NCI-H524 (cell line): ENCODE data around the gene RBPMS2.
A peak's percentile ranks its signal among the peaks of the same experiment; 100 is the strongest.

Experiments
- DNase-seq, 2 experiments: peaks; one replicate each; lab custom pipeline; 2025; lab: John Stamatoyannopoulos, UW

Gene RBPMS2

GRCh38 chr15:64782751-64783150 is 7.4 kb upstream of the RBPMS2 start:
- no peak for DNase-seq

GRCh38 chr15:64781299-64781698 is 5.9 kb upstream of the RBPMS2 start:
- DNase-seq = no peak

- DNase-seq = peak; percentile 38 to 80
Observed at GRCh38 chr15:64780600-64781156, 5.3 kb upstream of the RBPMS2 start.

DNA sequence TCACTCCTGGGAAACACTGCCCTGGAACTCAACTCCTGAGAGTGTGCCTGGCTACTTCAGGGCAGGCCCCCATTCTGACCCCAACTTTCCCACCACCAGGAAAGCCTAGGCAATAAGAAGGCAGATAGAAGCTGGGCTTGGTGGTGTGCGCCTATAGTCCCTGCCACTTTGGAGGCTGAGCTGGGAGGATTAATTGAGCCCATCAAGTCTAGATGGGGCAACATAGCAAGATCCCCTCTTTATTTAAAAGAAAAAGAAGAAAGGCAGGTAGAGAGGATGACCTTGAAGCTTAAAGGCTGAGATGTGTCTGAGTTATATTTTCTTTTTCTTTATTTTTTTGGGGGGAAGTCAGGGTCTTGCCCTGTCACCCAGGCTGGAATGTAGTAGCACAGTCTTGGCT is 4.2 kb upstream of the RBPMS2 start:
- DNase-seq = no peak

DNA sequence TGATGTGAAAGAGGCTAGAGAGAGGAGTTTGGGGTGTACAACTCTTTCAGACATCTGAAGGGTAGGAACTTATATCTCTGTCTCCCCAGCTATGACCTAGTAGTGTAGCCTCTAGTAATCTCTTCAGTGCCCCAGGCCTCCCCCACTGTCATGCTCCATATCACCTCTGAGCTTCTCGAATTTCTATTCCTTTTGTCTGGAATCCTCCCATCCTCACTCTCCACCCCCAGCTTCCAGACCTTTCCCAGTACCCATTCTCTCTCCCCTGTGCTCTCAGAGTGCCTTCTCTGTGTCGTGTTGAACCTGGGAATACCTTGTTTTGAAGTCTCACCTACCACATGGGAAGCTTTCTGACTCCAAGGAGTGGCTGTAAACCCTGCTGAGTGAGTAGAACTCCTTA is 3.6 kb upstream of the RBPMS2 start:
- no peak for DNase-seq

- DNase-seq = no peak
Observed at GRCh38 chr15:64776402-64776786, 1.0 kb upstream of the RBPMS2 start.

GRCh38 chr15:64774629-64775493 is 528 bp downstream of the RBPMS2 start:
- no peak for DNase-seq

GRCh38 chr15:64774037-64774628 is 1.3 kb downstream of the RBPMS2 start:
- DNase-seq = no peak

GRCh38 chr15:64773606-64774005 is 1.8 kb downstream of the RBPMS2 start:
- DNase-seq = no peak

DNA sequence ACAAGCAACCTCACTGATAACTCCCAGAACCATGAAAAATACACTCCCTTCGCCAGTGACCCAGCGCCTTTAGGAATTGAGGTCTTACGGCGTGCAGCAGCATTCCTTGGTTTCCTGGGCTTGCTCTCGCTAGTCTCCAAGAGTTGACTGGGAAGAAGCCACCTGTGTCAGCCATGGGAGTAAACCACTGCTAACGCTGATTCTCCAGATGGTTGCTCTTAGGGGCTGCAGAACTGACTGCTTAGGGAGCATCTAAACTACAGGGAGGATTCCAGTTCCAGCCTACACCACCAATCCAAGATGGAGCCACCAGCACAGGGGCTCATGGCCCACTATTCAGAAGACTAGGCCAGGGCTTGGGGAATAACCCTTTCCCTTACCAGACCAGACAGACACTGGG is 2.4 kb downstream of the RBPMS2 start:
- DNase-seq = no peak

DNA sequence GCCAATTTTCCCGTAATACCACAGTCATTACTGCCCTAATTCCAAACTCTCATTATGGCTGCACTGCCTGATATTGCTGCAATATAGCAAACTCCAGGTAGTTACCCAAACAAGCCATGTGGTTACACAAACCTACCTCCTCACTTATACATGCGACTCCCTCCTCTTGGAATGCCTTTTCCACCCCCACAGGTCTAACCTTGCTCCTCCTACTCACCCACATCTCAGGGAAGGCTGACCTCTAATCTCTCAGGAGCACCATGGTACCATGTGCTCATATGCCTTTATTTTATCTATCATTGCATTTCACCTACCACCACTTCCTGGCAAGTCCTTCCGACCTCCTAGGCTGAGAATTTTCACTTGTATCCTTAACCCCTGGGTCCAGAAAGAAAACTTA is 2.9 kb downstream of the RBPMS2 start:
- DNase-seq = no peak

- no peak for DNase-seq
Observed at GRCh38 chr15:64770626-64771025, 4.8 kb downstream of the RBPMS2 start.

GRCh38 chr15:64767203-64767602 is 8.2 kb downstream of the RBPMS2 start:
- DNase-seq = no peak

DNA sequence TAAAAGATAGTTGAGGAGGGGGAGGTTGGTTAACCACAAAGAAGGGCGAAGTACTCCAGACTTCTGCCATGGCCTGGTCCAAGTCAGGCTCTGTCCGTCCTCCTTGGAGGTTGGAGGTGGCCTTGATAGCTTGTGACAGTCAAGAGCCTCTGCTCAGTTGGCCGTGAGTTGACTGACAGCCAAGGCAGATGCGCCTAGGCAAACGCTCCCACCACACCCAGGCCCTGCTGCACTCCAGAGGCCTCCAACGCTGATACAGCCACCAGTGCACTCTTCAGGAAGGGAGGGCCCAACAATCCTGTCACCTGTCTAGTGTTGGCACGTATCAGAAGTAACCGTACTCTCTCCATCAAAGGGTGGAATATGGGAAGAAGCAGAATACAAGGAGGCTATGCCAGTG is 9.3 kb downstream of the RBPMS2 start:
- no peak for DNase-seq

- DNase-seq = no peak
Observed at GRCh38 chr15:64763874-64764273, 11.5 kb downstream of the RBPMS2 start.

- DNase-seq = no peak
Observed at GRCh38 chr15:64763462-64763861, 11.9 kb downstream of the RBPMS2 start.

GRCh38 chr15:64763021-64763420 is 12.4 kb downstream of the RBPMS2 start:
- no peak for DNase-seq

GRCh38 chr15:64762546-64762945 is 12.8 kb downstream of the RBPMS2 start:
- no peak for DNase-seq

GRCh38 chr15:64761156-64761555 is 14.2 kb downstream of the RBPMS2 start:
- DNase-seq = no peak

DNA sequence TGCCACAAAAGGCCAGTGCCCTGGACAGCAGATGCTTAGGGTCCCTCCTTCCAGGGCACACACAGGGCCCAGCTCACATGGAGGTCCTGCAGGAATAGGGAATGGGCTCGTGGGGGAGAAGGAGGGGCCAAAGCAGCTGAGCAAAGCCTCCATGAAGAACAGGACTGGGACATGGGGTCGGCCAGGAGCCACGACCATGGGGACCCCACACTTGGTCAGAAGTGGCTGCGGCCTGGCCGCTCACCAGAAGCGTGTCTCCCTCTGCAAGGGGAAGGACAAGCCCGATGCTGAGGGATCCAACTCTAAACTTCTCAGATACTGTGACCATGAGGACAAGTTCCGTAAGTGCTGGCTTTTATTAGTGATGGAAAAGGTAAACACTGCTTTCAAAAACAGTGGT is 15.3 kb downstream of the RBPMS2 start:
- no peak for DNase-seq

- no peak for DNase-seq
Observed at GRCh38 chr15:64755427-64755940, 19.9 kb downstream of the RBPMS2 start.

DNA sequence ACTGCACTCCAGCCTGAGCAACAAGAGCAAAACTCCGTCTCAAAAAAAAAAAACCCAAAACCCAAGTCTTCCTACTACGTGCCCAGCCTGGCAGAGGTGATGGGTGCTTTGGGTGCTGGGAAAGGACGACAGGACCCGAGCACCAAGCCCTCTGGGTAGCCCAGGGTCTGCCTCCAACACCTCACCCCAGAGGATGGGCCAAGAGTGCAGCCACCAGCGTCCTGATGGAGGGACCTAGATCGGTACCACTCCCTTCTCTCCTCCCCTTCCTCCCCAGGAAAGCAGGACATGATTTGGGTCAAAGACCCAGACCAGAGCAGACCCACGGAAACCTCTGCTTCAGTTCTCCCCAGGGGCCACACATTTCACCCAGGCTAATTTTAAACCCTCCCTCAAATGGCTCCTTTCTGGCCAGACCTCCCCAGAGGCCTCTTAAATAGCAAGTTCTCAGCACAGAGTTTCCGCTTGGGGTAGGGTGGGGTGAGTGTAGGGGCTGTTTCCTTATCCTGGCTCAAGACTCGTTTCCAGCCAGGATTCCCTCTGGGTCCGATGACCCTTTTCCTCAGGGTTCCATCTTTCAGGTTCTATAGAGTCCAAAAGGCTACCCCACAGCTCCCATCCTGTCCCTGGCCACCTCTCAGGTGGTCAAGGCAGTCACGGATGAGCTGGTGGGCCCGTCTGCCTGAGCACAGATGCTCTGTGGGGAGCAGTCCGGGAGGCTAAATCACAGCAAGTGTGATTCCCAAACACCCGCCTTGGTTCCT is 20.5 kb downstream of the RBPMS2 start:
- DNase-seq = no peak
